ENCODE data around the gene BRWD1.

DNA sequence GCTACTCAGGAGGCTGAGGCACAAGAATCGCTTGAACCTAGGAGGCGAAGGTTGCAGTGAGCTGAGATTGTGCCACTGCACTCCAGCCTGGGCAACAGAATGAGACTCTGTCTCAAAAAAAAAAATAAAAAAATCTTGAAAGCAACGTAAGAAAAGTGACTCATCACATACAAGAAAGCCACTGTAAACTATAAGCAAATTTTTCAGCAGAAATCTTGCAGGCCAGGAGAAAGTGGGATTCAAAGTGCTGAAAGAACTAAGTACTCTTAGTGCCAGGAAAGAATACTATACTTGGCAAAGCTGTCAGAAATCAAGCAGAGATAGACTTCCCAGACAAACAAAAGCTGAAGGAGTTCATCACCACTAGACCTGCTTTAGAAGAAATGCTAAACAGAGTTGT is 39.9 kb upstream of the BRWD1 start:
- TF ChIP-seq EP300 (IDR thresholded peaks at IDR 0.05): no peak
- TF ChIP-seq, protein P1, sequence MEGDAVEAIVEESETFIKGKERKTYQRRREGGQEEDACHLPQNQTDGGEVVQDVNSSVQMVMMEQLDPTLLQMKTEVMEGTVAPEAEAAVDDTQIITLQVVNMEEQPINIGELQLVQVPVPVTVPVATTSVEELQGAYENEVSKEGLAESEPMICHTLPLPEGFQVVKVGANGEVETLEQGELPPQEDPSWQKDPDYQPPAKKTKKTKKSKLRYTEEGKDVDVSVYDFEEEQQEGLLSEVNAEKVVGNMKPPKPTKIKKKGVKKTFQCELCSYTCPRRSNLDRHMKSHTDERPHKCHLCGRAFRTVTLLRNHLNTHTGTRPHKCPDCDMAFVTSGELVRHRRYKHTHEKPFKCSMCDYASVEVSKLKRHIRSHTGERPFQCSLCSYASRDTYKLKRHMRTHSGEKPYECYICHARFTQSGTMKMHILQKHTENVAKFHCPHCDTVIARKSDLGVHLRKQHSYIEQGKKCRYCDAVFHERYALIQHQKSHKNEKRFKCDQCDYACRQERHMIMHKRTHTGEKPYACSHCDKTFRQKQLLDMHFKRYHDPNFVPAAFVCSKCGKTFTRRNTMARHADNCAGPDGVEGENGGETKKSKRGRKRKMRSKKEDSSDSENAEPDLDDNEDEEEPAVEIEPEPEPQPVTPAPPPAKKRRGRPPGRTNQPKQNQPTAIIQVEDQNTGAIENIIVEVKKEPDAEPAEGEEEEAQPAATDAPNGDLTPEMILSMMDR (IDR thresholded peaks at IDR 0.05): no peak
